ENCODE measurements around the gene SPTBN1. TPM values are rescaled to one million over a fixed set of nuclear protein-coding genes. Genes with fewer than 3 reads are reported as not detected.

Gene SPTBN1
- total RNA-seq, 1 experiment from 2014 or later = 202 TPM

DNA sequence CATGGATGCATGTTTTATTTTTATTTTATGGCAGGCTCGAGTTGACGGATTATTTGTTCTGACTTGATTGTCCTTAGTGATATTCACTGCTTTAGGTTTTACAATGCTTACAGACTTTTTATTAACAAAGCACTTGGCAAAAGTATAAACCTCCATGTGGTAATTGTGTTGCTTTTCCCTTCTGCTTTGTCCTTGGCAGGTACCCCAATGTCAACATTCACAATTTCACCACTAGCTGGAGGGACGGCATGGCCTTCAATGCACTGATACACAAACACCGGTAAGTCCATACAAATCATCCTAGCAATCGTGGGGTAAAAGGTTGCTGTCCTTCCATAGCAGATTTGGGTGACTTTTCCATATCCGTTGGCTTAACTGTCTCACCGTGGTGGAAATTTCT, 161.3 kb downstream of the SPTBN1 start:
- H3K4me2 ChIP-seq (ENCODE audit: low read length) = no peak overlapping the region
- H3K9me3 ChIP-seq (ENCODE audit: low read length) = no peaks in the 10 kb centered on the region
- peaks cover 6% of the 10 kb centered on the region for H3F3A ChIP-seq (ENCODE audit: low read length, unreplicated experiment)
- no peak overlapping the region for H3K27ac ChIP-seq (ENCODE audit: low read length)
- H3K4me3 ChIP-seq (ENCODE audit: low read length) = no peak overlapping the region
- no peak overlapping the region for H3K9ac ChIP-seq (ENCODE audit: low read length)
- POLR2A ChIA-PET (ENCODE audit: unreplicated experiment) = no interaction called here
- CTCF ChIA-PET = no interaction called here
- no peak for DNase-seq
- intact Hi-C loops (cut with micrococcal nuclease) = no loop called here
- no peaks in the 10 kb centered on the region for H3K9me2 ChIP-seq (replicated peaks; ENCODE audit: low read length)
- ATAC-seq = no peak
- BruUV-seq (replicated peaks) = no TSS peak
- H2AFZ ChIP-seq (ENCODE audit: low read length) = no peak overlapping the region
- peaks cover 50% of the 10 kb centered on the region for H3K79me2 ChIP-seq (ENCODE audit: low read length)
- peaks cover 76% of the 10 kb centered on the region for H3K36me3 ChIP-seq (ENCODE audit: low read depth, low read length)
- H3K27me3 ChIP-seq (ENCODE audit: low read length) = no peaks in the 10 kb centered on the region
- no peak for TF ChIP-seq EZH2 (IDR thresholded peaks at IDR 0.05; ENCODE audit: low read length, unreplicated experiment)
- H4K20me1 ChIP-seq (ENCODE audit: low read length) = peaks cover 8% of the 10 kb centered on the region; the same call in 1 of the 2 replicates
- peaks cover 25% of the 10 kb centered on the region for H3K4me1 ChIP-seq (ENCODE audit: insufficient read depth, low read length)

DNA sequence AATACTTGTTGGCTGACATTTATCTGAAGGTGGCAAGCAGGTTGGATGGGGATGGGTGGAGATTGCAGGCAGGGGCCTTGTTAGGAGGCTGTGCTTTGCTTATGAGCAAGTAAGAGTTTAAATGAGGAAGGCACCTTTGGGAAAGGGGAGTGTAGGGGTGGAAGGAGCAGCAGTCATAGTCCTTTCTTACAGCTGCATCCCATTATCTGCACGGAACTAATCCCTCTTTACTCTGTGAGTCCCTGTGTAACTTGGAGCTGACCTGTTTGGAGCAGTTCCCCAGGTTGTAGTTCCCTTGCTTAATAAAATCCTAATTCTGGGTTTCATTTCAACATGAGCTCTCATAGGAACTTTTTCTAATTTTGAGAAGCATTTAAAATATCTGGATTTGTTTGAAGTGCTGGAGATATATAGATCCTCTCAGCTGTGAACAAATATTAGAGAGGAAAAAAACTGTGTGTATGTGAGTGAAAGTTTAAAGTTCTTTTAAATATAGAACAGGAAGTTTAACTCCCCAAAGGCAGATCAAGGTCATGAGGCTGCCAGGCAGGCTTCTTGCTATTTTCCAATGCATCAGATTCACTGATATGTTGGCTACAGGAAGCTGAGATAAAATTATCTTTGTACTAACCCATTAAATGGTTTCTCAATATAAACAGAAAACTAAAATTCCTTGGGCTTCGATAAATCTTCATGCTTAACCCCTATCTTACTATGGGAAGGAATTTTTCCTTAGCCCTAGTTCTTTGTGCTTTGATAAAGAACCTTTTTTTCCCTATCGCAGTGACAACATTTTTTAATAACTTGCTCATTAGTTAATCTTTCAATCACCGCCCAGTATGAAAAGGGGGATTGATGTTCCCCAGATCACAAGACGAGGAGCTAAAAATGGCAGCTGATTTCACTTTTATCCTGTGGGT, 162.8 kb downstream of the SPTBN1 start:
- H3K9me3 ChIP-seq (ENCODE audit: low read length) = no peaks in the 10 kb centered on the region
- no peak overlapping the region for H3K9ac ChIP-seq (ENCODE audit: low read length)
- intact Hi-C loops (cut with micrococcal nuclease) = no loop called here
- no peak overlapping the region for H3K4me2 ChIP-seq (ENCODE audit: low read length)
- no peak overlapping the region for H3K27ac ChIP-seq (ENCODE audit: low read length)
- no peaks in the 10 kb centered on the region for H3F3A ChIP-seq (ENCODE audit: low read length, unreplicated experiment)
- peaks cover 10% of the 10 kb centered on the region for H3K4me1 ChIP-seq (ENCODE audit: insufficient read depth, low read length)
- H2AFZ ChIP-seq (ENCODE audit: low read length) = no peak overlapping the region
- ChIA-PET CTCF (no interaction called here), POLR2A (ENCODE audit: unreplicated experiment) (no interaction called here)
- peaks cover 88% of the 10 kb centered on the region for H3K36me3 ChIP-seq (ENCODE audit: low read depth, low read length)
- BruUV-seq (replicated peaks) = no TSS peak
- no peaks in the 10 kb centered on the region for H4K20me1 ChIP-seq (ENCODE audit: low read length)
- no peaks in the 10 kb centered on the region for H3K27me3 ChIP-seq (ENCODE audit: low read length)
- no peak overlapping the region for H3K4me3 ChIP-seq (ENCODE audit: low read length)
- H3K79me2 ChIP-seq (ENCODE audit: low read length) = peaks cover 35% of the 10 kb centered on the region
- ATAC-seq (no peak), DNase-seq (no peak)
- TF ChIP-seq, protein P1, sequence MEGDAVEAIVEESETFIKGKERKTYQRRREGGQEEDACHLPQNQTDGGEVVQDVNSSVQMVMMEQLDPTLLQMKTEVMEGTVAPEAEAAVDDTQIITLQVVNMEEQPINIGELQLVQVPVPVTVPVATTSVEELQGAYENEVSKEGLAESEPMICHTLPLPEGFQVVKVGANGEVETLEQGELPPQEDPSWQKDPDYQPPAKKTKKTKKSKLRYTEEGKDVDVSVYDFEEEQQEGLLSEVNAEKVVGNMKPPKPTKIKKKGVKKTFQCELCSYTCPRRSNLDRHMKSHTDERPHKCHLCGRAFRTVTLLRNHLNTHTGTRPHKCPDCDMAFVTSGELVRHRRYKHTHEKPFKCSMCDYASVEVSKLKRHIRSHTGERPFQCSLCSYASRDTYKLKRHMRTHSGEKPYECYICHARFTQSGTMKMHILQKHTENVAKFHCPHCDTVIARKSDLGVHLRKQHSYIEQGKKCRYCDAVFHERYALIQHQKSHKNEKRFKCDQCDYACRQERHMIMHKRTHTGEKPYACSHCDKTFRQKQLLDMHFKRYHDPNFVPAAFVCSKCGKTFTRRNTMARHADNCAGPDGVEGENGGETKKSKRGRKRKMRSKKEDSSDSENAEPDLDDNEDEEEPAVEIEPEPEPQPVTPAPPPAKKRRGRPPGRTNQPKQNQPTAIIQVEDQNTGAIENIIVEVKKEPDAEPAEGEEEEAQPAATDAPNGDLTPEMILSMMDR (conservative IDR thresholded peaks at IDR 0.05; ENCODE audit: low read depth, low read length) = no peak
- TF ChIP-seq EZH2 (IDR thresholded peaks at IDR 0.05; ENCODE audit: low read length, unreplicated experiment) (no peak), EZH2phosphoT487 (IDR thresholded peaks at IDR 0.05; ENCODE audit: borderline replicate concordance, low read length) (no peak)
- H3K9me2 ChIP-seq (replicated peaks; ENCODE audit: low read length) = no peaks in the 10 kb centered on the region

DNA sequence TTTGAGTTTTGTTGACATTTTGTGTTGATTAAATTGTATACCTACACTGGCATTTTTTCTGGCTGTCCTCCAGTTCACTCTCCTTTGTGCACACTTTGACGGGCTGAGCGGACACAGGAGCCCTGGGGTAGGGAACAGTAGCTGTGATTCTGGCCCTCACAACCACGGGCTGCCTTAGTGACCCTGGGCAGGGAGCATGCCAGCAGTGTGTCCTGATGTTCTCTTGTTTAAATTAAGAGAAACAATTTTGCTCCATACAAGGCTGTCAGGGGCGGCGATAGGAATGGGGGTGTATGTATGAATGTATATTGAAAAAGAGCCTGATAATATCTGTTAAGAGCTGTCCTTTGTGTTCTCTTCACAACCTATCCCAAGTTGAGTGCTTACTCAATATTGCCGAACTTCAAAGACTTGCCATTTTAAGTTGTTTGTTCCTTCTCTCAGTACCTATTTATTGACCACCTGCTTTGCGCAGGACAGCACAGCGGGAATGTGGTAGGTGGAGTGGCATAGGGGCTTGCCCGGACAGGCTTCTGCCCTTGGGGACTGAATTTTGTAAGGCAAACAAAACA, 163.6 kb downstream of the SPTBN1 start:
- ChIA-PET POLR2A (ENCODE audit: unreplicated experiment) (no interaction called here), CTCF (no interaction called here)
- DNase-seq (no peak), ATAC-seq (no peak)
- Histone ChIP-seq H3K27ac (ENCODE audit: low read length) (no peak overlapping the region), H4K20me1 (ENCODE audit: low read length) (no peaks in the 10 kb centered on the region), H3F3A (ENCODE audit: low read length, unreplicated experiment) (no peaks in the 10 kb centered on the region), H3K36me3 (ENCODE audit: low read depth, low read length) (peaks cover 94% of the 10 kb centered on the region), H3K27me3 (ENCODE audit: low read length) (no peaks in the 10 kb centered on the region), H3K79me2 (ENCODE audit: low read length) (peaks cover 28% of the 10 kb centered on the region), H2AFZ (ENCODE audit: low read length) (no peak overlapping the region), H3K9me3 (ENCODE audit: low read length) (no peaks in the 10 kb centered on the region), H3K4me3 (ENCODE audit: low read length) (no peak overlapping the region), H3K9me2 (replicated peaks; ENCODE audit: low read length) (no peaks in the 10 kb centered on the region), H3K4me1 (ENCODE audit: insufficient read depth, low read length) (peaks cover 2% of the 10 kb centered on the region; the same call in 1 of the 2 replicates), H3K4me2 (ENCODE audit: low read length) (no peak overlapping the region), H3K9ac (ENCODE audit: low read length) (no peak overlapping the region)
- intact Hi-C loops (cut with micrococcal nuclease) = no loop called here
- BruUV-seq (replicated peaks) = no TSS peak
- TF ChIP-seq EZH2 (IDR thresholded peaks at IDR 0.05; ENCODE audit: low read length, unreplicated experiment) = no peak
- TF ChIP-seq EZH2phosphoT487 (IDR thresholded peaks at IDR 0.05; ENCODE audit: borderline replicate concordance, low read length) = no peak
- TF ChIP-seq, protein P1 (conservative IDR thresholded peaks at IDR 0.05; ENCODE audit: low read depth, low read length) = no peak

All from PC-3 (cell line).